HG03442 (cell line): ENCODE results near the gene TCF19.
A peak's percentile ranks its signal among the peaks of the same experiment; 100 is the strongest.

Experiments used
- ATAC-seq: cut with Tn5 transposase; IDR thresholded peaks from one replicate; pipeline ENCODE4 v1.9.1; 2021; ENCODE audit warnings: mild to moderate bottlenecking, moderate library complexity; ENCODE audit not compliant: unreplicated experiment

The TCF19 gene

GRCh38 chr6:31202259-31203166, 44.1 kb downstream of the TCF19 start:
- no peak for ATAC-seq

- peak; percentile 54 for ATAC-seq
Observed at GRCh38 chr6:31203345-31203979, 45.1 kb downstream of the TCF19 start.

DNA sequence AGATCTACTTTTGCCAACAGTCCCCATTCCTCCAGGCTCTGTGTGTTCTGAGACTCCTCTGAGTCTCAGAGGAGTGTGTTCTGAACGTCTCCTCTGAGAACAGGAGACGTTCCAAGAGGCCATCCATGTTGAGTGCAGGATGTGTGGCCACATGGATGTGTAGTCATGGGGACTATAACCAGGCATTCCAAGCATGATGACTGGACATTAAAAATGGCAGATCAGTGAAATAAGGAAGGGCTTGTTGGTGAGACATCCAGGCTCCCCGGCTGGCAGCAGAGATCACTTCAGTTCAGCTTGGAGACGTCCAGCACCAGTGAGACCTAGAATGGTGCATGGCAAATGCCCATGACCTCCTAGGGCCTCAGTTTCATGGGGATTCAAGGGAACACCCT, 46.4 kb downstream of the TCF19 start:
- no peak for ATAC-seq

- ATAC-seq = no peak
Observed at GRCh38 chr6:31205638-31206037, 47.2 kb downstream of the TCF19 start.

GRCh38 chr6:31208506-31208905, 50.1 kb downstream of the TCF19 start:
- ATAC-seq = no peak

GRCh38 chr6:31209137-31209536, 50.7 kb downstream of the TCF19 start:
- no peak for ATAC-seq

GRCh38 chr6:31210123-31210522, 51.7 kb downstream of the TCF19 start:
- ATAC-seq = no peak

DNA sequence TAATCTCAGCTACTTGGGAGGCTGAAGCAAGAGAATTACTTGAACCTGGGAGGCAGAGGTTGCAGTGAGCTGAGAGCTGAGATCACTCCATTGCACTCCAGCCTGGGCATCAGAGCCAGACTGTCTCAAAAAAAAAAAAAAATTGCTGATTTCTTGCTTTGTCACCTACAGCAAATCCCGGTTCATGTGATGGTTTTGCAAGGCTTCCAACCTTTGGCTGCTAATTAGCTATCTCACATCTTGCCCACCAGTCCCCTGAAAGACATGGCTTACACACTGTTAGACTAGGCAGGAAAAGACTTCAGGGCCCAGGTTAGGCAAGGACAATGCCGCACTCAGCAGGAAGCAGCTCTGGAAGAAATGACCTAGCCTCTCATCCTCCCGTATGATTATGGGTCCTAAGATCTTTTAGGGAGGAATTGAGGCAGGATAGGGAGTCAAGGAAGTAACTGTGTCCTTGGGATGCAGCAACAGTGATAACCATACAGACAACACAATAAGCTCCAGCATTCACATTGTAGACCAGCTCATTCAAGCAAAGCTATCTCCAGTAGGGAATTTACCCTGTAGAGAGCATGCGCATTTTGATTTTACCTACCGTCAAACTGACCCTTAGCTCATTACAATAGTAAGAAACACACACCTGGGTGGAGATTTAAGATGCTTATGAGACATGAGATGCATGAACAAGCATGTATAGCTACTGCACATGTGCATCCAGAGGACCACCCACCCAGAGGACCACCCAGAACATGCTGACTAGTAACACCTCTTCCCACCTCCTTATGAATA, 52.5 kb downstream of the TCF19 start:
- no peak for ATAC-seq
